Hematopoietic multipotent progenitor cell (in vitro differentiated cells): ENCODE measurements around the gene STARD13. TPM values are rescaled to one million over a fixed set of nuclear protein-coding genes. Genes with fewer than 3 reads are reported as not detected.

Experiments used
- DNase-seq, 3 donors: peaks; one replicate each; pipeline ENCODE4 v3.0.0-alpha.2; 2011 to 2015; ENCODE audit warnings: low read depth in 2 of 3, low spot score in 2 of 3
- total RNA-seq: library from RNA; depleted of rRNA; stranded (reverse); fragments of >200 nt; gene quantifications from one replicate; pipeline ENCODE4 v1.2.3, GENCODE V29; 2012

The STARD13 gene
- total RNA-seq, 1 donor: 0.81 TPM

GRCh38 chr13:33073338-33073737 lies 212.2 kb downstream of the STARD13 start:
- no peak for DNase-seq

GRCh38 chr13:33072759-33073158 lies 212.8 kb downstream of the STARD13 start:
- no peak for DNase-seq

- no peak for DNase-seq
These were observed 213.3 kb downstream of the STARD13 start for GRCh38 chr13:33072282-33072681.

- no peak for DNase-seq
These were observed 214.8 kb downstream of the STARD13 start for GRCh38 chr13:33070713-33071112.

- no peak for DNase-seq
These were observed 216.2 kb downstream of the STARD13 start for GRCh38 chr13:33069365-33069764.

GRCh38 chr13:33066329-33066728 lies 219.2 kb downstream of the STARD13 start:
- no peak for DNase-seq

GRCh38 chr13:33060815-33061214 lies 224.7 kb downstream of the STARD13 start:
- no peak for DNase-seq

GRCh38 chr13:33058776-33059327 lies 226.7 kb downstream of the STARD13 start:
- no peak for DNase-seq

- peak in 1 of 3 donors; percentile 16 for DNase-seq
These were observed 228.4 kb downstream of the STARD13 start for GRCh38 chr13:33057019-33057780.

- DNase-seq: no peak
These were observed 232.0 kb downstream of the STARD13 start for GRCh38 chr13:33053397-33054066.
